NCI-H2107 (cell line): Measurements from ENCODE around the gene PRKCH.
"Not testable (repeated sequence)": the region's sequence is repeated elsewhere in the genome, so short reads cannot be mapped to it uniquely, and the experiment has no call there.

Experiments
- DNase-seq: peaks from one replicate; lab custom pipeline; 2025; lab: John Stamatoyannopoulos, UW

The PRKCH gene

DNA sequence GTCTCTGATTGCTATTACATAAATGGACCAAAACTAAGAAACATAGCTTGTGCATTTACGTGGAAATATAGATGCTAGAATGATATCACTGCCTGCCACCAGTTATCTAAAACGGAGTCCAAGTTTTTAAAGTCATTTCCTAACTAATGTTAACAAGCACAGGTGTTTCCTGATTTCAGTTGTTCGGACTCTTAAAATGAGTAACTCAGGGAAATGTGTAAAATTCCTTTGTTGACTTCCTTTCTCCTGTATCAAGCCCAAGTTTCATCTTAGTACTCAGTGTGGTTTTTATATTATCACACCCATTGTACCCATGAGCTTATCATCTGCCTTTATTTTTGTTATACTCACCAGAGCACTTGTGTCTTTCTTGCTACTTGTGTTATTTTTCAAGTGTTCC, 13.2 kb upstream of the PRKCH start:
- DNase-seq = no peak

DNA sequence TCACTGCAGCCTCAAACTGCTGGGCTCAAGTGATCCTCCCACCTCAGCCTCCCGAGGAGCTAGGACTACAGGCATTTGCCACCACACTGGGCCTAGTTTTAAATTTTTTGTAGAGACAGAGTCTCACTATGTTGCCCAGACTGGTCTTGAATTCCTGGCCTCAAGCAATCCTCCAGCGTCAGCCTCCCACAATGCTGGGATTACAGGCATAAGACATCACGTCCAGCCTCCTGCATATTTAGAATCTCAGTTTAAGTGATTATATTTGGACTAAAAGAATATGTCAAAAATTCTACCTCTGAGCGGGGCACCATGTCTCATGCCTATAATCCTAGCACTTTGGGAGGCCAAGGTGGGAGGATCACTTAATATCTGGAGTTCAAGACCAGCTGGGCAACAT, 12.7 kb upstream of the PRKCH start:
- not testable (repeated sequence) for DNase-seq

DNA sequence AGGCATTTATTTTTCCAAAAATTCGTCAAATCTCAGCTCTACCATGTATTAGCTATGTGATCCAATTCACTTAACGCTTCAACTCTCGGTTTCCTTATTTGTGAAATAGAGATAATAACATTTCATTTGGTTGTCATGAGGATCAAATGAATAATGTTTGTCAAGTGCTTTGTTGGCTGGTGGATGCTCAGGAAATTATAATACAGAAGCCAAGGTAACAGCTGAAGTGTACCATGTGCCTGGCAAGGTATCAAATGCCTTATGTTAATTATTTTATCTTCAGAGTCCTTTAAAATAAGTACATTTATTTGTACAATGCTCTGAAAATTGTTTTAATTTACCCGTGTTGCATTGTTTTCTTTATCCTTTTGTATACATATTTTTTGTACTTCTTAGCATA, 6.1 kb upstream of the PRKCH start:
- DNase-seq = no peak

DNA sequence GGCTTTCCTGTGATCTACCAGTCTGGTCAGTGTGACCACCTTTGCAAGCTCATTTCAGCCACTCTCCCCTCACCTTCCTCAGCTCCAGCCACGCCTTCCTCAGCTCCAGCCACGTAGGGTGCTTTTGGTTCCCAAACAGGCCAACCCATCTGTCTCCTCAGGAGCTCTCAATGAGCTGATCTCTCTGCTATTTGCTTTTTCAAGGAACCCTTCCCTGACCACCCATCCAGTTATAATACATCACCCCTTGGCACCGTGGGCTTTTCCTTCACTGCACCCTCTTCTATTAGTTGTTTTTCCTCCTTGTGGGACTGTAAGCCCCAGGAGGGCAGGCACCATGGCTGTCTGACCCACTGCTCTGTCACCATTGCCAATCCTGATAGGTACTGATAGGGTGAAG, 2.3 kb upstream of the PRKCH start:
- DNase-seq = no peak

DNA sequence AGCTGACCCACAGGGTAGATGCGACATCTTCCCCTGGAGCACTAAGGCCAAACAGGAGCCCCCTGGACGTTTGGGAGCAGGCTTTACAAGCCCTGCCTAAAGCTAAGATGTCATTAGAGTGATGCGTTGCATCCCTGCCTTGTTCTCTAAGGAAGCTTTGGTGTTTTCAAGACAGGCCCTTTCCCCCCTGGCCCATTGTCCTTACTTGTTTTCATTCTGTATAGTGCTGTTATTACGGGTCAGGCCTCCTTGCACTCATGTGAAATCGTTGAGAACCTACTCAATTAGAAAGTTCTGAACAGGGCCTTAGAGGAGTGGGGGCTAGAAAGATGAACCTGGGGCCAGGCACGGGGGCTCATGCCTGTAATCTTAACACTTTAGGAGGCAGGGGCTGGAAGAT, 1.7 kb upstream of the PRKCH start:
- DNase-seq = no peak

DNA sequence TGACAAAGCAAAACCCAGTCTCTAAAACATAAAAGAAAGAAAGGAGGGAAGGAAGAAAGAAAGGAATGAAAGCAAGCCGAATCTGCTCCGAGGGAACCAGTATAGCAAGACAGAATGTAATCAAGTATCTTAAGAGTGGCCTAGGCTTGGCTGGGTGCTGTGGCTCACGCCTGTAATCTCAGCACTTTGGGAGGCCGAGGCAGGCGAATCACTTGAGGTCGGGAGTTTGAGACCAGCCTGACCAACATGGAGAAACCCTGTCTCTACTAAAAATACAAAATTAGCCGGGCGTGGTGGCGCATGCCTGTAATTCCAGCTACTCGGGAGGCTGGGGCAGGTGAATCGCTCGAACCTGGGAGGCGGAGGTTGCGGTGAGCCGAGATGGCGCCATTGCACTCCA, 1.2 kb upstream of the PRKCH start:
- not testable (repeated sequence) for DNase-seq

DNA sequence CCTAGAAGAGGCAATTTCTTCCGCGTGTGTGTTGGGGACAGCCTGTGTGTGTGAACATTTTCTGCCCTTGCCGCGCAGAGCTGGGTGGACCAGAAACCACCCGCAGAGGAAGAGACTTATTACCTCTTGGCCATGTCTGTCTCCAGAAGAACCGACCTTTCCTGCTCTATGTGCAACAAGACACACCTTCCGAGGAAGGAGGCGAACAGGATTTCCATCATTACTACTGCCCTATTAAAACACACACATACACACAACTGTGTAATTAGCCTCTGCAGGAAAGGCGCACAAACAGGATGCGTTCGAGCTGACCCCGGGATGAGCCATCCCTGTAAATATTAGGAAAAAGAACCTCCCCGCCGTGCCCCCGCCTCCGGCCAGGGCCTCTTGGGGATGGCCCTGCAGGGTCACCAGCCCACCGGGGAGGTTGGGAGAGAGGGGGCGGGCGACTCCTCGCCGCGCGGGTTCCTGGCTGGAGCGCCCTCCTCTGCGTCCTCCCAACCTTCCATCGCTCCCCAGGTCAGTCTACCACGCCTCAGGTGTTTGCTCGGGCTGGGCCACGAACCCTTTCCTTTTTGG, 484 bp upstream of the PRKCH start:
- DNase-seq = no peak

DNA sequence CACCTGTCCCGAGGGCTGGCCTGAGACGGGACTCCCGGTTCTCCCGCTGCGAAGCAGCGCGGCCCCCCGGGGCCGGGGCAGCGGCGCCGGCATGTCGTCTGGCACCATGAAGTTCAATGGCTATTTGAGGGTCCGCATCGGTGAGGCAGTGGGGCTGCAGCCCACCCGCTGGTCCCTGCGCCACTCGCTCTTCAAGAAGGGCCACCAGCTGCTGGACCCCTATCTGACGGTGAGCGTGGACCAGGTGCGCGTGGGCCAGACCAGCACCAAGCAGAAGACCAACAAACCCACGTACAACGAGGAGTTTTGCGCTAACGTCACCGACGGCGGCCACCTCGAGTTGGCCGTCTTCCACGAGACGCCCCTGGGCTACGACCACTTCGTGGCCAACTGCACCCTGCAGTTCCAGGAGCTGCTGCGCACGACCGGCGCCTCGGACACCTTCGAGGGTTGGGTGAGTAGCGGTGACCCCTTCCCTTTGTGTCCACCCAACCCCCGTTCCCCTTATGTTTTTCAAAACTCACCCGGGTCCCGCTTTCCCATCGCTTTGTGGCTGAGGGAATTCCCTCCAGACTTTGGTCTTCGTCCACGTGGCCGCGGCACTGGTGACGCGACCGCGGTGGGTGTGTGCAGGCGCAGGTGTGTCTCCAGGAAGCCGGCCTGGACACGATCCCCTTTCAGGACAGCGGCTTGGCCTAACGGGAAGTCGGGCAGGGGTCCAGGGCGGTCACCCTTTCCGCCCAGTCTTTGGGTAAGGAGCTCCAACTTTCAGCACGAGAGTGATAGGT, 826 bp downstream of the PRKCH start:
- peak; percentile 61 for DNase-seq

DNA sequence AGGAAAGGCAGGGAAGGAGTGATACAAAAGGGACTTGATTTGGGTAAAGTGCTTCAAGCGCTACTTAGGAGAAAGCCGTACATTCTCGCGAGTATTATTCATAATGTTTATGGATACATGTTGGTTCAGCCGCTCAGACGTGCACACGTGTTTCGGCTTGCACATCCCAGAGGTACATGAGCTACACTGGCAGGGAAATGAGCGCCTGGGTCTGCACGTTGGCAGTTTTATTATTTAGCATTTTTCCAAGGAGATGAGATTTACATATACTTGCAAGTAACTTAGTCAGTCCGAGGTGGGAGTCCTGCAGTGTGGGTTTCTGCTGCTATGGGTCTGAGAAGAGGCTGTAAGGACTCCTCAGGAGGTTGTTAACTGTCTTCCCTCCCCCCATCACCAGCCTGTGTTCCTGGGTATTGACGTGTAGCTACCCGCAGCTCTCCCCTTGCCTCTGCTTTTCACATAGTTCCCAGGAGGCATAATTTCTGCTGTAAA, 1.5 kb downstream of the PRKCH start:
- DNase-seq = peak; percentile 61

DNA sequence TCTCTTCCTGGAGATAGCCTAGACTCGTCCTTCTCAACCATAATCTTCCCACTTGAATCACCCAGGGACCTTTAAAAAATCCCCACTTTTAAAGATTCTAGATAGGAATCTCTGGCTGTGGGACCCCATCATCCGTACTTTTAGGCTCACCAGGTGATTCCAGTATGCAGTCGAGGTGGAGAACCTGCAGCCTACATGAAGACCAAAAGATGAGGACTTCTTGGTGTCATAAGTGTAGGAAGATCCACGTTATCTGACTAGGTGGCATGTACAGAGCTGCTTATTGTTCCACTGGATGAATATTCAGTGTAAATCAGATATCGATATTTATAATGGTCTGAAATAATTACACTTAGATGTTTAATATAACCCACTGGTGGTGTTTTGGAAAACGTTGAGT, 2.6 kb downstream of the PRKCH start:
- no peak for DNase-seq

DNA sequence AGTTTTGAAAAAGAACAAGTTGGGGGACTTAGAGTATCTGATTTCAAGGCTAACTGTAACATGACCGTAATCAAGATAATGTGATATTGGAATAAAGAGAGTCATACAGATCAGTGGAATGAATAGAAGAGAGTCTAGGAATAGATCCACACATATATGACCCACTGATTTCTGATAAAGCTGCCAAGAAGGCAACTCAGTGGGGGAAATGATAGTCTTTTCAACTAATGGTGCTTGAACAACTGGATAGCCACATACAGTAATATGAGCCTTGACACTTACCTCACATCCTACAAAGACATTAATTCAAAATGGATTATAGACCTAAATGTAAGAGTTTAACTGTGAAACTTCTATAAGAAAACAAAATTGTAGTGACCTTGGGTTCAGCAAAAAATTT, 3.8 kb downstream of the PRKCH start:
- no peak for DNase-seq

DNA sequence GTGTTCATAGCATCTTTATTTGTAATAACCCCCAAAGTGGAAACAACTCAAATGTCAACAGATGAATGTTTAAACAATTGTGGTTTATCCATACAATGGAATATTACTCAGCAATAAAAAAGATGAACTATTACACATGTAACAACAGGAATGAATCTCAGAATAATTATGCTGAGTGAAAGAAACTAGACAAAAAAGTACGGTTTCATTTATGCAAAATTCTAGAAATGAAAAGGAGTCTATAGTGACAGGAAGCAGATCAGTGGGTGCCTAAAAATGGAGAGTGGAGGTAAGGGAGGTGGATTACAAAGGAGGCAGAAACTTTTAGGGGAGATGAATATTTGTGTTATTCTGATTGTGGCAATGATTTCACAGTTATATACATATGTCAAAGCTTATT, 4.8 kb downstream of the PRKCH start:
- DNase-seq = no peak

DNA sequence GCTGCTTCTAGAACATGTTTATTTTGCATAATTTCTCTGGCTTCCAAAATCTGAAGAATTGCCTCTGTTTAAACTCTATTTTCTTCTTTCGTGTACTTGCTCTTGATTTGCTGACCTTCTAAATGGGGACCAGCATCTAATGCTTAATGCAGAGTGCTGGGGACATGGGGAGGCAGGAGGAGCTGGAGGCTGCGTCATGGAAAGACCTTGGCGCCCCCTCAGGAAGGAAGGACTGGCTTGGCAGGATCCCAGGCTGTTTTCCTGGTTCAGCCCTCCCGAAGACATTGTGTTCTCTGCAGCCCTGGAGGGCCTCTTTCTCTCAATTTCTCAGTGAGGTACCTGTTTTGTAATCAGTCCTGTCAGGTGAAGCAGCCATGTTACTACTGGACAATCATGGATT, 5.5 kb downstream of the PRKCH start:
- DNase-seq = no peak

DNA sequence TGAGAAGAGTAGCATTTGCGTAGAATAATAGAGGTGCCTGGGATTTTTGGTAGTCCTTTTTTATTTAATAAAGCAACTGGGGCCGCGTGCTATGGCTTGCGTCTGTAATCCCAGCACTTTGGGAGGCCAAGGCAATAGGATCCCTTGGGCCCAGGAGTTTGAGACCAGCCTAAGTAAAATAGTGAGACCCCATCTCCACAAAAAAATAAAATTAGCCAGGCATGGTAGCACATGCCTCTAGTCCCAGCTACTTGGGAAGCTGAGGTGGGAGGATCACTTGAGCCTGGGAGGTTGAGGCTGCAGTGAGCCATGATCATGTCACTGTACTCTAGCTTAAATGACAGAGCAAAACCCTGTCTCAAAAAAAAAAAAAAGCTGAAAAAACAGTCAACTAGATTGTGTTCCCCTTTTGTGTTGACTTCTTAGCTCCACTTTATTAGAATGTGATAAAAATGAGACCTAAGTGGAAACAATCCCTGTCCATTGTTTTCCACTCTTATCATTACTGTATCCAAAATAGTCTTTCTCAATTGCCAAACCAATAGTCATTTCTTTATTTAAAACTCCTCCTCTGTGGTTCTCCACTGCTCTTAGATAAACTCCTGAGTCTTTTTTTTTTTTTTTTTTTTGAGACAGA, 7.4 kb downstream of the PRKCH start:
- no peak for DNase-seq

DNA sequence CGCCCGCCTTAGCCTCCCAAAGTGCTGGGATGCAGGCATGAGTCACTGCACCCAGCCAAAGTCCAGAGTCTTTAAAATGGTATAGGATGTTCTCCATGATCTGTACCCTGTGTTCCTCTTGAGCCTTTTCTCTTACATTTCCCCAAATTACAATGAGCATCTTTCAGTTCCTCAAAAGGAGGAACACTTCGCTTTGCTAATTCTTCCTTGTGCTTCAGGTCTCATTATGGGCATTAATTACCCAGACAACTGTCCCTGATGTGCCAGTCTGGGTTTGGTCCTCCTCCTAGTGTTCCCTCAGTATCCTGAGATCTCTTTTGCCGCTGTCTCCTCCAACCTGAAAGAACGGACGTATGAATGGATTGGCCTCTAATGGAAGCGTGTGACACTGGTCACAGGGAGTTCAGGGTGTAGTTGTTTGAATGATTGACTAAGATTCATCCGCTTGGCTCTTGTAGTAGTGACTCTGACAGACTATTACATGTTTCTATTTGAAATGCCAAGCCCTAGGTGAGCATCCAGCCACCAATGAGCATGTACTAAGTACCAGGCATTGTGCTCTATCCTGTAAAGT, 8.2 kb downstream of the PRKCH start:
- no peak for DNase-seq

DNA sequence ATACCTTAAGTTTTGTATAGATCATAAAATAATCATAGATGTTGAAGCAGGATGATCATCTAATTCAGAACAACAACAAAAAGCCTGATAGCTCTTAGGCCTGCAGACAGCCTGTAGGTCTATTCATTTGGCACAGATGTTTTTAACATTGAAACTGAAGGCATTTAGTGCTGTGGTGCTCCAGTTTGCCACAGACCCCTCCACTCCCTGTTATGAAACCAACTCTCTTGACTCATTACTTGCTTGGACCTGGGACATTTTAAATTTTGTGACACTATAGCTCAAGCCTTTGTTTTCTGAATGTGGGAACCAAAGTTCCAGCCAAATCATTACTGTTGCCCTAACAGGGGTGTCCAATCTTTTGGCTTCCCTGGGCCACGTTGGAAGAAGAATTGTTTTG, 9.1 kb downstream of the PRKCH start:
- no peak for DNase-seq

DNA sequence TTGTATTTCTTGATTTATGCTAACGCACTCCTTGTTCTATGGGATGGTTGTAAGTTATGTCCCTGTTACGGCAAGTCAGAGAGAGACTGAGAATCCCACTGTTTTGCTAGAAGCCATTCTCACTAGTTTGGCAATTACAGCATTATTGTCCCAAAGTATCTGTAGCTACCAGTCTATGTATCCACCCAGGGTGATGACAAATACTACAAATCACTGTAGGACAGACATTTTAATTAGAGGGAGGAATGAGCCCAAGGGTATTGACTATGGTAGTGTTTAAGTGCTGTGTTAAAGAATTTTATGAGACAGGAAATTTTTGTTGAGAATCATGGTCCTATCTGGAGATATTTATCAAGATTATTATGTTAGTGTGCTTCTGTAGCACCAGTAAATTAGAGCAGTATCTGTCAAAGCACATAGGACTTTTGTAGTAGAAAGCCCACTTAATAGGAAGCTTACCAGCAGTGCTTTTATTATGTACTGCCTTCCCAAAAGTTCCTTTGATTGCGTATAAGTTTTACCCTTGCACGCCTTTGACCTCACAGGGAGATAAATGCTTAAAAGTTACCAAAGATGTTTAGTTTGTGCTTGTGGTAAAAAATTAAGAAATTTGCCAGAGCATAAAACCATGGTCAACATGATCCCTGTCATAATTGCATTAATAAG, 10.7 kb downstream of the PRKCH start:
- DNase-seq = no peak

DNA sequence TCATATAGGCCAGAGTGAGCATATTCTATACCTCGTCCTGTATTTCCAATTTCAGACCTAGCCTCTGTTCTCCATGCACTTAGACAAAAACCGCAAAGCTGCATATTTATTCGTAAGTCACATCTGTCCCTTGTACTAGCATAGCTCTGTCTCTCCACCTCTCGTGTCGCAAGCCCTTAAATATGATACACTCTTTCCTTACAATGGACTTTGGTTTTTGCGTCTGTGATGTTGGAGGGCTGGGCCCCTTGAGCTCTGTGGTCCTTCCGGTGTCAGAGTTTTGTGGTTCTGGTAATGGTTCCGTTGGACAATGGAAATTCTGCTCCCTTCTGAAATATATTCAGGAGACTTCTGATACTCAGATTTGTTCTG, 11.3 kb downstream of the PRKCH start:
- DNase-seq = no peak

DNA sequence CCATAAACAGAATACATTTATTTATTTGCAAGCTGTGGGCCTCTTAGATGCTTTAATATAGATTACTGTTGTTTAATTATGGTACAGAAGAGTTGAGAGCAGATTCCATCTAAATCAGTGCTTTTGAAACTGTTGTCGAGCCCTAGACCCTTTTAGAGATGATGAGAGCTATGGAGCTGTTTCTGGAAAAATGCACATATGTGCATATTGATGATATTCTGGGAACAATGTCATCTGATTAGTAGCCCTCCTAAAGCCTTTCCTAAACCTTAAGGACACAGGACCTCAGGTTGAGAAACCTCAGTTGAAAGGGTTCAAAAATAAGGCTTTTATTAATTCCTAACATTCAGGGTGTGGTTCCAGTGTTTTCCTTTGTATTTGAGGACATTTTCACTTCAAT, 11.7 kb downstream of the PRKCH start:
- no peak for DNase-seq

DNA sequence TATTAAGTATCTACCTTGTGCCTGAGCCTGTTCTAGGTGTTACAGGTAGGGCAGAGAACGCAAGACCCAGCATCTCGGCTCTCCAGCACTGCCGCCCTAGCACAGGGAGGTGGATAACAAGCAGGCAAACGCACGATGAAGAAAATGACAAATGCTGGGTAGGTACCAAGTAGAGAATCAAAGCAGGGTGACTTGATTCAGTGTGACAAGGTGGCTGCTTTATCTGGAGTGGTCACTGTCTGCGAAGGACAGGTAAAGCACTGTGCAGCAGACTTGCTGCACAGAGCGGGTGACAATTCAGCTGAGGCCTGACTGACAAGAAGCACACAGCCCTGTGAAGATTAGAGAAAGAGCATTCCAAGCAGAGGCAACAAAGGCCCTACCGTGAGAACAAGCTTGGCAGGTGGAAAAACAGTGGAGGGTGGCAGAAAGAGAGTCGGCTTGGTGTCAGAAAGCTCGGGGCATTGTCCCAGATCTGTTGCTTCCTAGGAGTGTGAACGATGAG, 12.9 kb downstream of the PRKCH start:
- DNase-seq = no peak

DNA sequence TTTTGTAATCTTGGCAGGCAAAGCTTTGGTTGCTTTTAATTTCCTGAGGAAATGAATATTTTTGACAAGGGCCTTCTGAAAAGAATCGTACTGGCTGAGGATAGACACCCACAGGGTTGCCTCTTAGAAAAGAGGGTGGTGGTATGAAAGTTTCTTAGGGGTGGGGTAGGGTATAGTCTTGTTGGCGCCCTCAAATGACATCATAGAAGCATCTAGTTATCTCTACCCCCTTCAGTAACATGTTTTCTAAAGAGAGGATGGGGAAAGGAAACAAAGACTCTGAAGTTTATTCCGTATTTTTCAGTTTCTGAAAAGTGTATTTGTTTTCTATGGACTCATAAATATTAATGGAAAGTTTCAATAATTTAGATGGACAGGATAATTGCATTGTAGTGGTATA, 13.7 kb downstream of the PRKCH start:
- DNase-seq = no peak

DNA sequence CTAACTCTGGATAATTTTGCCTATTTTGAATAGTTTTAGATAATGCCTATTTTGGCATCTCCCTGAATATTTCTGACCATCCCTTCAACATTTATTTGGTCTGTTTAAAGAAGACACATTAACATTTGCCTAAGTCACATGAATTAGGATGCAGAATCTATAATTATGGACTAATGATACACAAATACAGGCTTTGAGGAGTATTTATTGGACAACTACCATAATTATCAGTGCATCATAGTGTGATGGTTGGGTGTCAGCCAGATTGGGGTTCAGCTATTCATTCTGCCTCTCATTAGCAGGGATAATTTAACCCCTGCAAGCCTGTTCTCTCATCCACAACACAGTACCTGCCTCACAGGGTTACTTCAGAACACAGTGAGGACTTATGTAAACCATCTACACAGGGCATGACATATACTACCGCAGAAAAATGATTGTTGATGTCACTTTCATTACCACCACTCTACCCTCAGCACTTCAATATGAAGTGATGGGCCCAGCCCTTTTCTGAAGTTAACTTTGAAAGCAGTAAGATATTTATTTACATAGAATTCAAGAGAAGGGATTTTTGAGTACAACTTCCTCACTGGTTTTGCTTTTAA, 14.4 kb downstream of the PRKCH start:
- no peak for DNase-seq
